Measurements from ENCODE around the gene SRPK1.
"Not testable (repeated sequence)": the region's sequence is repeated elsewhere in the genome, so short reads cannot be mapped to it uniquely, and the experiment has no call there.

Gene SRPK1

GRCh38 chr6:35936681-35937359 is 15.9 kb upstream of the SRPK1 start:
- Histone ChIP-seq H3K27me3 (replicated peaks; ENCODE audit: insufficient read depth, low read length) (no peaks in the 10 kb centered on the region), H3K4me1 (ENCODE audit: low read length) (no peaks in the 10 kb centered on the region), H3K4me3 (ENCODE audit: low read length) (no peak overlapping the region), H3K4me2 (ENCODE audit: low read depth, low read length) (no peak overlapping the region), H3K9me2 (replicated peaks; ENCODE audit: insufficient read depth, low read length) (no peaks in the 10 kb centered on the region), H3K9me3 (replicated peaks; ENCODE audit: insufficient read depth, low read length) (no peaks in the 10 kb centered on the region), H3F3A (ENCODE audit: insufficient read depth, low read length) (no peaks in the 10 kb centered on the region), H2AFZ (ENCODE audit: low read length) (no peak overlapping the region), H3K27ac (ENCODE audit: low read length) (no peak overlapping the region), H3K9ac (ENCODE audit: low read length) (no peak overlapping the region), H3K36me3 (replicated peaks; ENCODE audit: insufficient read depth, low read length) (no peaks in the 10 kb centered on the region), H3K79me2 (ENCODE audit: low read length) (no peaks in the 10 kb centered on the region), H4K20me1 (ENCODE audit: insufficient read depth, low read length) (no peaks in the 10 kb centered on the region)
- no peak for DNase-seq
- TF ChIP-seq CTCF (IDR thresholded peaks at IDR 0.05; ENCODE audit: low read length), result no peak
- TF ChIP-seq EZH2 (optimal IDR thresholded peaks at IDR 0.05; ENCODE audit: low read depth, low read length), result no peak
- no peak for TF ChIP-seq EZH2phosphoT487 (IDR thresholded peaks at IDR 0.05; ENCODE audit: low read length)

- H3K9me3 ChIP-seq (replicated peaks; ENCODE audit: insufficient read depth, low read length), result no peaks in the 10 kb centered on the region
- H2AFZ ChIP-seq (ENCODE audit: low read length), result no peak overlapping the region
Measured at GRCh38 chr6:35935469-35935868, 14.6 kb upstream of the SRPK1 start.

GRCh38 chr6:35933844-35934243 is 12.9 kb upstream of the SRPK1 start:
- Histone ChIP-seq H2AFZ (ENCODE audit: low read length) (no peak overlapping the region), H3K9me3 (replicated peaks; ENCODE audit: insufficient read depth, low read length) (no peaks in the 10 kb centered on the region)

More at GRCh38 chr6:35935469-35935868, 14.6 kb upstream of the SRPK1 start:
- TF ChIP-seq EZH2phosphoT487 (IDR thresholded peaks at IDR 0.05; ENCODE audit: low read length) (no peak), CTCF (IDR thresholded peaks at IDR 0.05; ENCODE audit: low read length) (no peak), EZH2 (optimal IDR thresholded peaks at IDR 0.05; ENCODE audit: low read depth, low read length) (no peak)
- no peak for DNase-seq
- no peaks in the 10 kb centered on the region for H3K79me2 ChIP-seq (ENCODE audit: low read length)
- no peaks in the 10 kb centered on the region for H3F3A ChIP-seq (ENCODE audit: insufficient read depth, low read length)
- H3K36me3 ChIP-seq (replicated peaks; ENCODE audit: insufficient read depth, low read length), result no peaks in the 10 kb centered on the region
- H3K4me1 ChIP-seq (ENCODE audit: low read length), result no peaks in the 10 kb centered on the region
- no peak overlapping the region for H3K4me2 ChIP-seq (ENCODE audit: low read depth, low read length)
- no peaks in the 10 kb centered on the region for H3K27me3 ChIP-seq (replicated peaks; ENCODE audit: insufficient read depth, low read length)
- H3K9me2 ChIP-seq (replicated peaks; ENCODE audit: insufficient read depth, low read length), result no peaks in the 10 kb centered on the region
- H4K20me1 ChIP-seq (ENCODE audit: insufficient read depth, low read length), result no peaks in the 10 kb centered on the region
- H3K4me3 ChIP-seq (ENCODE audit: low read length), result no peak overlapping the region
- H3K9ac ChIP-seq (ENCODE audit: low read length), result no peak overlapping the region
- no peak overlapping the region for H3K27ac ChIP-seq (ENCODE audit: low read length)

GRCh38 chr6:35931873-35932272 is 11.0 kb upstream of the SRPK1 start:
- not testable (repeated sequence) for H3F3A ChIP-seq (ENCODE audit: insufficient read depth, low read length); H3K4me1 ChIP-seq (ENCODE audit: low read length); H3K27ac ChIP-seq (ENCODE audit: low read length)

More at GRCh38 chr6:35933844-35934243, 12.9 kb upstream of the SRPK1 start:
- Histone ChIP-seq H3K4me1 (ENCODE audit: low read length) (no peaks in the 10 kb centered on the region), H3K27ac (ENCODE audit: low read length) (no peak overlapping the region), H3K27me3 (replicated peaks; ENCODE audit: insufficient read depth, low read length) (no peaks in the 10 kb centered on the region), H4K20me1 (ENCODE audit: insufficient read depth, low read length) (no peaks in the 10 kb centered on the region), H3K36me3 (replicated peaks; ENCODE audit: insufficient read depth, low read length) (no peaks in the 10 kb centered on the region), H3K79me2 (ENCODE audit: low read length) (no peaks in the 10 kb centered on the region), H3K9me2 (replicated peaks; ENCODE audit: insufficient read depth, low read length) (no peaks in the 10 kb centered on the region), H3K4me2 (ENCODE audit: low read depth, low read length) (no peak overlapping the region), H3K9ac (ENCODE audit: low read length) (no peak overlapping the region), H3K4me3 (ENCODE audit: low read length) (no peak overlapping the region), H3F3A (ENCODE audit: insufficient read depth, low read length) (no peaks in the 10 kb centered on the region)
- DNase-seq, result no peak
- TF ChIP-seq CTCF (IDR thresholded peaks at IDR 0.05; ENCODE audit: low read length) (no peak), EZH2 (optimal IDR thresholded peaks at IDR 0.05; ENCODE audit: low read depth, low read length) (no peak), EZH2phosphoT487 (IDR thresholded peaks at IDR 0.05; ENCODE audit: low read length) (no peak)

More at GRCh38 chr6:35931873-35932272, 11.0 kb upstream of the SRPK1 start:
- H3K27me3 ChIP-seq (replicated peaks; ENCODE audit: insufficient read depth, low read length); DNase-seq; H3K9me3 ChIP-seq (replicated peaks; ENCODE audit: insufficient read depth, low read length); H4K20me1 ChIP-seq (ENCODE audit: insufficient read depth, low read length); H3K4me2 ChIP-seq (ENCODE audit: low read depth, low read length); H3K36me3 ChIP-seq (replicated peaks; ENCODE audit: insufficient read depth, low read length); H3K79me2 ChIP-seq (ENCODE audit: low read length); H3K4me3 ChIP-seq (ENCODE audit: low read length); H2AFZ ChIP-seq (ENCODE audit: low read length); H3K9me2 ChIP-seq (replicated peaks; ENCODE audit: insufficient read depth, low read length); H3K9ac ChIP-seq (ENCODE audit: low read length): not testable (repeated sequence)
